Spinal cord (tissue), 10 donors: ENCODE data around the gene C5orf58. TPM values are rescaled to one million over a fixed set of nuclear protein-coding genes. Genes with fewer than 3 reads are reported as not detected.

Experiments
- DNase-seq, 6 donors: peaks; one replicate each; pipeline versions ENCODE4 v3.0.0 to v3.0.0-alpha.2; 2013 to 2015; ENCODE audit warnings: low spot score in 6 of 6, low read depth in 4 of 6
- H3K27ac ChIP-seq: one replicate; pipeline ENCODE4 v1.5.1; 2013; ENCODE audit warnings: low read depth, low read length, control low read depth
- H3K27me3 ChIP-seq: one replicate; pipeline ENCODE4 v1.6.1; 2013; ENCODE audit warnings: low read length; ENCODE audit not compliant: control insufficient read depth, insufficient read depth
- H3K36me3 ChIP-seq: one replicate; pipeline ENCODE4 v1.6.1; 2013; ENCODE audit warnings: low read length; ENCODE audit not compliant: control insufficient read depth, insufficient read depth
- H3K4me1 ChIP-seq: one replicate; pipeline ENCODE4 v1.6.1; 2013; ENCODE audit warnings: low read length; ENCODE audit not compliant: control insufficient read depth, insufficient read depth
- H3K4me3 ChIP-seq: one replicate; pipeline ENCODE4 v1.5.1; 2013; ENCODE audit warnings: low read depth, low read length, control low read depth
- H3K9me3 ChIP-seq: one replicate; pipeline ENCODE4 v1.6.1; 2013; ENCODE audit warnings: low read length; ENCODE audit not compliant: control insufficient read depth, insufficient read depth
- WGBS: methylation state at CpG from one replicate; pipeline ENCODE4 v1.1.5; 2013; ENCODE audit warnings: missing lambda C conversion rate; ENCODE audit not compliant: insufficient coverage; 5-methylcytosine and 5-hydroxymethylcytosine counted together
- long read RNA-seq, 4 donors: transcript quantifications; one replicate each; lab custom pipeline, GENCODE V29; 2026
- polyA plus RNA-seq, 2 donors: library from polyadenylated mRNA; unstranded; fragments of 120-200 nt; gene quantifications; one replicate each; pipeline ENCODE4 v1.2.1, GENCODE V29; 2013; ENCODE audit not compliant: insufficient read length in 2 of 2
- total RNA-seq, 2 donors: library from RNA; depleted of rRNA in 1 of 2; stranded (reverse); fragments of 120-200 nt in 1 of 2; fragments of >200 nt in 1 of 2; gene quantifications; one replicate each; pipeline versions ENCODE4 v1.2.3 to v1.2.4, GENCODE V29; 2013 to 2014
- donor health status: healthy.

Gene C5orf58
- total RNA-seq (not detected), polyA plus RNA-seq (1 to 10 TPM; 1.8 to 2.1 TPM)
- long read RNA-seq, donor 1, partial matches to known transcripts, result 0 of 1 reads
- long read RNA-seq, donor 1, other reads (novel, unspliced or antisense), result 0 of 1 reads
- long read RNA-seq, donor 2, result 0 reads
- long read RNA-seq, donor 3, result 0 reads
- long read RNA-seq, donor 4, result 0 reads

GRCh38 chr5:170232786-170233185 lies at the start of gene C5orf58:
Gene C5orf58, plus strand, starts transcription at chr5:170232985. Its CDS starts 1,992 bp downstream, at chr5:170234977.
- no peak for DNase-seq
- Histone ChIP-seq H3K4me1 (no peaks in the 10 kb centered on the region), H3K27me3 (no peaks in the 10 kb centered on the region), H3K36me3 (peaks cover 3% of the 10 kb centered on the region), H3K4me3 (no peak within 1 kb of the TSS), H3K27ac (no peak within 1 kb of the TSS), H3K9me3 (no peaks in the 10 kb centered on the region)
- WGBS, result 95% methylated on average over 19 of the region's 27 CpGs

GRCh38 chr5:170183816-170184687 lies 48.7 kb upstream of the C5orf58 start:
- no peak overlapping the region for H3K27ac ChIP-seq
- no peaks in the 10 kb centered on the region for H3K36me3 ChIP-seq
- H3K4me3 ChIP-seq, result no peak overlapping the region
- H3K4me1 ChIP-seq, result peaks cover 9% of the 10 kb centered on the region
- no peaks in the 10 kb centered on the region for H3K27me3 ChIP-seq
- peak in 4 of 6 donors; percentile 35 to 86 (median 58) for DNase-seq
- 39% methylated on average over 8 of the region's 12 CpGs for WGBS
- H3K9me3 ChIP-seq, result no peaks in the 10 kb centered on the region

GRCh38 chr5:170184737-170185136 lies 48.0 kb upstream of the C5orf58 start:
- no peaks in the 10 kb centered on the region for H3K9me3 ChIP-seq
- WGBS, result 96% methylated on average over 3 of the region's 4 CpGs
- DNase-seq, result no peak
- H3K4me1 ChIP-seq, result peaks cover 9% of the 10 kb centered on the region
- no peaks in the 10 kb centered on the region for H3K27me3 ChIP-seq
- H3K36me3 ChIP-seq, result no peaks in the 10 kb centered on the region
- H3K4me3 ChIP-seq, result no peak overlapping the region
- H3K27ac ChIP-seq, result no peak overlapping the region

- Histone ChIP-seq H3K4me3 (no peak overlapping the region), H3K9me3 (no peaks in the 10 kb centered on the region), H3K27me3 (no peaks in the 10 kb centered on the region), H3K36me3 (no peaks in the 10 kb centered on the region), H3K27ac (no peak overlapping the region), H3K4me1 (peaks cover 9% of the 10 kb centered on the region)
- DNase-seq, result no peak
- WGBS, result 80% methylated on average over 2 of the region's 3 CpGs
Observed at GRCh38 chr5:170186156-170186555, 46.6 kb upstream of the C5orf58 start.

- Histone ChIP-seq H3K4me3 (no peak overlapping the region), H3K27me3 (no peaks in the 10 kb centered on the region), H3K9me3 (no peaks in the 10 kb centered on the region), H3K4me1 (peaks cover 9% of the 10 kb centered on the region), H3K36me3 (no peaks in the 10 kb centered on the region), H3K27ac (no peak overlapping the region)
- DNase-seq, result peak in 2 of 6 donors; percentile 11 to 72
- 68% methylated on average over 3 of the region's 7 CpGs for WGBS
Observed at GRCh38 chr5:170186856-170187255, 45.9 kb upstream of the C5orf58 start.

GRCh38 chr5:170190436-170191134 lies 42.2 kb upstream of the C5orf58 start:
- WGBS, result no CpG with 5 or more reads among the region's 6 CpGs
- Histone ChIP-seq H3K27me3 (no peaks in the 10 kb centered on the region), H3K4me3 (no peak overlapping the region), H3K4me1 (no peaks in the 10 kb centered on the region), H3K36me3 (no peaks in the 10 kb centered on the region), H3K9me3 (no peaks in the 10 kb centered on the region), H3K27ac (no peak overlapping the region)
- DNase-seq, result no peak

- no peaks in the 10 kb centered on the region for H3K9me3 ChIP-seq
- H3K27ac ChIP-seq, result no peak overlapping the region
- peaks cover 7% of the 10 kb centered on the region for H3K4me1 ChIP-seq
- 93% methylated on average over 11 of the region's 12 CpGs for WGBS
- no peak overlapping the region for H3K4me3 ChIP-seq
- no peak for DNase-seq
- H3K27me3 ChIP-seq, result no peaks in the 10 kb centered on the region
- no peaks in the 10 kb centered on the region for H3K36me3 ChIP-seq
Observed at GRCh38 chr5:170192829-170193228, 40.0 kb upstream of the C5orf58 start.

GRCh38 chr5:170195961-170196360 lies 36.8 kb upstream of the C5orf58 start:
- DNase-seq, result peak in 2 of 6 donors; percentile 77 to 87
- Histone ChIP-seq H3K9me3 (no peaks in the 10 kb centered on the region), H3K27me3 (no peaks in the 10 kb centered on the region), H3K36me3 (no peaks in the 10 kb centered on the region), H3K27ac (no peak overlapping the region), H3K4me1 (peaks cover 7% of the 10 kb centered on the region), H3K4me3 (no peak overlapping the region)
- WGBS, result 10% methylated on average over 4 of the region's 4 CpGs

- no peak for DNase-seq
- peaks cover 5% of the 10 kb centered on the region for H3K27me3 ChIP-seq
- no peaks in the 10 kb centered on the region for H3K9me3 ChIP-seq
- H3K27ac ChIP-seq, result no peak overlapping the region
- peaks cover 6% of the 10 kb centered on the region for H3K4me1 ChIP-seq
- WGBS, result 40% methylated on average over 1 of the region's 1 CpG
- no peak overlapping the region for H3K4me3 ChIP-seq
- H3K36me3 ChIP-seq, result no peaks in the 10 kb centered on the region
Observed at GRCh38 chr5:170200876-170201275, 31.9 kb upstream of the C5orf58 start.
